Stimulated activated naive CD8-positive, alpha-beta T cell treated with anti-CD3 and anti-CD28 coated beads, Interleukin-15, Interleukin-2, amounts not matched to agents 100 U/mL and 50 U/mL, for 24 hours (primary cell): Measurements from ENCODE around the gene PDGFD.

ENCODE experiments used
- ATAC-seq: fragments of 150-1000 bp; cut with Tn5 transposase; one replicate; pipeline ENCODE4 v1.10.0; 2021
- DNase-seq: peaks from one replicate; pipeline ENCODE4 v3.0.0; 2021

The PDGFD gene

DNA sequence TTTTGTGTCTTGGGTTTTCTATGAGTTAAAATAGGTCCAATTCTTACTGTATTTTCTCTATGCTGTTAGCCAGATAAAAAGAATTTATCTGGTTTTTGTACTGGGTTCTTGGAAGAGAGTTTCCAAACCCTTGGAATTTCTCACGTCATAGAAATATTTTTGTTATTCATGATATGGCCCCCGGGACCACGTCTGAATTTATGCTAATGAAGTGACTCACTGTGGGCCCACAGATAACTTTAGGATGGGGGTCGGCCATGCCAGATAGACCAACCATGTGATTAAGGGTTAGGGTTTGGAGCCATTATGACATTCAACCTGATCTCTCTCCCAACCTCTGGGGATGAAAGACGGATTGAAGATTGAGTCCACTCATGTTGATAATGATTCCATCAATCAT is 163.1 kb downstream of the PDGFD start:
- no peak for ATAC-seq

DNA sequence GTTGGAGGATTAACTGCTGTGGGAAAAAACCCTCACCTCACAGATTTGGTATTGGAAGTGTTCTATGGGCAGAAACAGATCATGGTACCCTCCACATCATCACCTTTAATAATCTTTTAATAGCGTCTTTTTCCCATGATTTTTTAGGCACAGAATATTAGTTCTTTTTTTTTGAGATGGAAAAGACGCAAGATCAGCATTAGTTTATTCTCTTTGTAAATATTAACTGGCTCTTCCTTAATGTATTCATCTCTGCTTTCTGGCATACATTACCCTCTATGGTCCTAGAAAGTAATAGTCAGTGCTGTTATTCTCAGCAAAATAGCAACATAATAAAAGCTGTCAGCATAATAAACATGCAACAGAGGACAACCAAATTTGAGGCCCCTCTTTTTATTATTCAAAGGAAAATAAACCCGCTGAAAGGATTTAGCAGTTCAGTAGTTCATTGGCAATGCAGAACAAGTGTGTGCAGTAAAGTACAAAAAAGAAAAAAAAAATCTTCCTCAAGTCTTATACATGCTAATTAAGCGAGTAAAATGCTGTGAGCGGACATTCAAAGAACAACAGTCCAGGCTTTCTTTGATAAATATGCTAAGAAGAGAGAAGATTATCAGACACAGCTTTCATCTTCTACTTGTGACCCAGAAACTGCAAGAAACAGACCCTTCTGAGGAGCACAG is 165.0 kb downstream of the PDGFD start:
- DNase-seq: no peak
- ATAC-seq: no peak

More for the DNA sequence above, 163.1 kb downstream of the PDGFD start:
- DNase-seq: no peak

DNA sequence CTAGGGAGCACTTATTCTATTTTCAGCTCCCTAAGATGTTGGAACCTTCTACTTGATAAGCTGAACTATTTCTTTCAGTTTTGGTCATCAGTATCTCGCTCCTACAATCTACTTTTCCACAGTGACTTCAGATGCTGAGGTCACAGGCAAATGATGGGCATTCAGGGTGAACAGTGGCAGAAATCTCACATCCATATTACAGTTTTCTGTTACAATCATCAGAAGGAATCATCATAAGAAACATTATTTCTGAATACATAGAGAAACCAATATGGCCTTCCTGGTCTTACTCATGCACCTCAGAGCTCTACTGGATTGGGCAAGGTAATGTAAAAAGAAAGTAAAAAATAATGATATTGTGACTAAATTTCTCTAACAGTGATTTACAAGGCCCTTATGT is 166.9 kb downstream of the PDGFD start:
- no peak for ATAC-seq
- DNase-seq: no peak

DNA sequence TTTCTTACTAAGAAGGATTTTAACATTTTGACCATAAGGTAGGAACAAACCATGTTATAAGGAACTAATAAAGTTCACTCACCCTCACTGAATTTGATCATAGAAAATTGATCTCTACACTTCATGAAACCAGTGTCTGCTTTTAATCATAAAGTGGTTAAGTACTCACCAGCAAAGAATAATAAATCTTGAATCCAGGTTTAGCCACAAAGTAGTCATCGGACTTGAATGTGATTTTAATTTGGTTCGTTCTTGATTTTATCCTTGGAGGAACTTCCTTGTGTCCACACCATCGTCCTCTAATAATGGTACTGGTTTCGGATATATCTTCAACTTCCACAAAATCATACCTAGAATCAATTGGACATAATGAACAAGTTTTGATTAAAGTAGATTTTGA is 168.1 kb downstream of the PDGFD start:
- ATAC-seq (no peak), DNase-seq (no peak)

DNA sequence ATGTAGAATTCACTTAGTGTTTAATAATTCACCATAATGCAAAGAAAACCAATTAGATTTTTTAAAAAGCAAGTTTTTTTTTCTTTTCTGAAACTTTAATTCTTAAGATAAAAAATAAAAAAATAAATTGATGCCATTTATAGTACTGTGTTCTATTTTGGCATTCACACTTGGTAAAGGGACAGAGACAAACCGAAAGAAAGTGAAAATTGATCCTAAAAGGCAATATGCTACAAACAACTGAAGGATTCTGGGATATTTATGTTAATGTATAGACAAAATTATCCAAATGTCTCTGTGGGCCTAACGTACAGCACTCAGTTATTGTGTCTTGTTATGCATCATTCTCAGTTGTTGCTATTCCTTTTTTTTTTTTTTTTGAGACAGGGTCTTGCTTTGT is 169.4 kb downstream of the PDGFD start:
- DNase-seq (no peak), ATAC-seq (no peak)

DNA sequence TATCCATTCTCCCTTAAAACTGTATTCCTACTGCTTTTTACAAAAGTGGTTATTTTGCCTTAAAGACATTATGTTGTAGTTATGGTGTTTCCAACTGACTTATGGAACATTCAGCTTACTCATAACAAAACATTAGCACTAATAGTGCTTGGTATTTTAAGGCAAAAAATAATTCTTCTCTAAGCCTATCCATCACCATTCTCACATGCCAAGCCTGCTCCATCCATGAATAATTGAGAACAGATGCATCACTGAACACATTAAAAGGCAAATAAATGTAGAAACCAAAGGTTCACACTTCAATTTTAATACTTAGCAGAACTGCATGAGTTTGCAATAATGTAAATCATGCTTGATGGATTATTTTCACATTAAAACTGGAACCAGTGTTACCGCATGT is 169.9 kb downstream of the PDGFD start:
- ATAC-seq: no peak
- no peak for DNase-seq

DNA sequence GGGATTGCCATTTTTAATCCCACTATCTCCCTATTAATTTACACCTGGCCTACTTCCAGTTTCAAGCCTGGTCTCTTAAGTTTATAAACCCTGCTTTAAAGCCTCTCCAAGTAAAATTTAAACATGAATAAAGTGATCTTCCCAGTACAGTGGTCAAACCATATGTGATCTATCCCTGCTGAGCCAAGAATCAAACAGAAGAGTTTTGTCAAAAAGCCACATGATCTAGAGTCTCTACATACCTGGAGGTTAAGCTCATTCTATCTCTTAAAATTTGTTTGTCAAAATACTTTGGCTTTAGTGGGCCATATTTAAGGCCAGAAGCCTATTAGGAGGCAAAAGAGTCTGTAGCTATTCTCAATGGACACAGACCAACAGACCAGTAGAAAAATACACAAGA is 170.4 kb downstream of the PDGFD start:
- ATAC-seq: no peak
- DNase-seq: no peak

DNA sequence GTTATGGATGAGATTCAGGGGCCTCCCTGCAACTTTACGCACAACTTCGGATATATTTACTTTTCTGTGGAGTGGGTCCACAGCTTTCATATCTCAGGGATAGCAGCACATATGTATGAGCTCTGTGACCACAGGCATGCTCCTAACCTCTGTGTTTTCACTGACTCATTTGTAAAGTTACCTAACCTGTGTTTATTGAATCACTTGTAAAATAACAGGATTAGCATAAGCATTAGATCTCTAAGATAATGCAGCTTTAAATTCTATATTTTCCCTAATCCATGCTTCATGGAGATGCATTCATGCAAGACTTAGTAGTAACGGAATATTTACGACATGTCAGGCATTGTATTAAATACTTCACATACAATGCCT is 175.4 kb downstream of the PDGFD start:
- no peak for DNase-seq
- ATAC-seq: no peak

DNA sequence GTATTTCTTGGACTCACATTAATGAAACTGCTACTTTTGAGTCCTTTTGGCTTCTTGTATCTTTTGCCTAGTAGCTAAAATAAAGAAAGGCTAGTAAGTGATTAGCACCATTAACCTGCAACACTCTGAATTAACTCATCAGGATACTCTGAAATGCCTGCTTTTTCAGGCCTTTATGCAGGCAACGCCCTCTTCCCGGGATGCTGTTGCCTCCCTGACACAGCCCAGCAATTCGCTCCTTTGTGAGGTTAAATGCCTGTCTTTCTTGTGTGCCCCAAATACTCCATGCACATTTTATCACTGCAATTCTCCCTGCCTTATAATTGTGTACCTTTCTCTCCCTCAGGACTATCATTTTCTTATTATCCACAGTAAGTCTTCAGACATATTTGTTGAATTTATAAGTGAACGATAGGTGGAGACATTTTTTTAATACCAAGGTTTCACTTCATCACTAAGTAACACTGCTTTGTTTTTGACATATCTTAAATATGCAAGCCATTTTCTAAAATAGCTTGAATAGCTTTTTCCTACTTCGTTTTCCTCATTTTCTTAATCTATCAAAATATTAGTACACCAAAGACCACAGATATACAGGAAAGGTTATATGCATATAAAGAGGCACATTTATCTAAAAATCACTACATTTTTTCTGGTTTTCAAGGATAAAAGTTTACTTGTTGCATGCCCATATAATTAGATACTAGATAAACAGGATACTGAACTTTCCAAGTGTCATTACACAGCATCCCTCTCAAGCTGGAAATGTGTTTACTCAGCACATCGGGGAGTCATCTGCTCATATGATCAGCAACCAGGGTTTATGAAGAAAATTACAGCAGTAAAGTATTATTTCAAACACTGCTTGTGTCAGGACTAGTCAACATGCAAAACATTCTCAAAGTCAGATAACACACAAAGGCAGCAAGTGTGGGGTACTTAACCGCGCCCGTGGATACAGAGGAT is 176.0 kb downstream of the PDGFD start:
- ATAC-seq: no peak
- DNase-seq: no peak

DNA sequence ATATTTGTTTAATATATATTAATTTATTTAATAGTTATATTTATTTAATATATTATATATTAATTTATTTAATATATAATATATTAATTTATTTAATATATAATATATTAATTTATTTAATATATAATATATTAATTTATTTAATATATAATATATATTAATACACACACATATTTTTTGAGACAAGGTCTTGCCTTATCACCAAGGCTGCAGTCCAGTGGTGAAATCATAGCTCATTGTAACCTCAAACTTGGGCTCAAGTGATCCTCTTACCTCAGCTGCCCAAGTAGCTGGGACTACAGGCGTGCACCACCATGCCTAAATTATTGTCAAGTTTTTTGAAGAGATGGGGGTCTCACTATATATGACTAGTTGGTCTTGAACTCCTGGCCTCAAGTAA is 178.9 kb downstream of the PDGFD start:
- DNase-seq (no peak), ATAC-seq (no peak)

DNA sequence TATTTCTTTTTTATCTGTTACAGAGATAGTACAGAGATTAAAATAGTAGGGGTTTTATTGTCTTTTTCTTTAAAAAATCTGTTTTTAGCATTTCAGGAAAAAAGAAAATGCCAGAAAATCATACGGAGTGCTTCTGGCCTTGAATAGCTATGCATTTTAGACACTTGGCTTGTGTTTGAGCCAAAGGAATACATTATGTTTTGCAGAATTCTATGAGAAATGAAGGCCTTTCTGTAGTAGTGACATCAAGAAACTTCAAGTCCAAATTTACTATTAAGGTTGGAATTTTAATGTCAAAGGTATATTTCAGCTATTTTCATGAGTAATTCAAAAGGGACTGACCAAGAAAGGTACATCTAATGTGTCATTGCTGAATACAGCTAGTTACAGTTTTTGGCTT is 183.8 kb downstream of the PDGFD start:
- ATAC-seq (no peak), DNase-seq (no peak)

DNA sequence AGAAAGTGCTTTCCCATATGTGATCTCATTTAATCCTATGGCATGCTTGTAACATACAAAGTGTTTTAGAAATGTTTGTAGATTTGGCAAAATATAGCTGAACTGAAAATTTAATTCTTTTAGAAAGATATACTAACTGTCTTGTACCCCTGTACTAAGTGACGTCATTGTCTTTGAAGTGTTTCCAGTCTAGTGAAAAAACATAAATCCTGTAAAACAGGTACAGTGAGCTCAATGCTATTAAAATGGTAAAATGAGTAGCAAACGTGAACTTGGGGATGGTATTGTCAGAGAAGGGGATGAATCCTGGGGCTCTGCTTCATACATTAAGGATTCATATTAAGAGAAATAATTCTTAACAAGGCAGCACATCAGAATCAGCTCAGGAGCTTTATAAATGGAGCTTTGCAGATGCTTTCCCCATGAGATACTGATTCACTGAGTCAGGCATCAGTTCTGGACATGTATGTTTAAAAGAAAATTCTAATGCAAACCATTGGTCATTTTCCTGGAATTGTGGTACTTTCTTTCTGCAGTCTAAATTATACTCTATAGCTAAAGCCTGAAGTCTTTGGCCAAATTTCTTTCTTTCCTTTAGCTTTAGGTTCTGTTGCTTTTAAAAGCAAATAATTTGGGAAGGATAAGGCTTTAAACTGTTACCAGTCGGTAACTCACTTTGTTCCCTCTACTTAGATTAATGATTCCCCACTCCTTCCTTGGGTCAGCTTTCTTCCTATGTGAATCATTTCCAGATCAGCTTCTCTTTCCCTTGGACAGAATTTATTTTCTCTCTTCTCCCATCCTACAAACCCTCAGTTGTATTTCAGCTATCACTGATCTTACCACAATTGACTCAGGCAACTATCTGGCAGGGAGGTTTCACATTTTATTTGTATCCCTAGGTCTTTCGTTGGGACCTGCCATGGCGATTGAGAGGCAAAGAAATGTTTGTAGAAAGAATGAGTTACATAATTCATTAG is 185.0 kb downstream of the PDGFD start:
- ATAC-seq (no peak), DNase-seq (no peak)

DNA sequence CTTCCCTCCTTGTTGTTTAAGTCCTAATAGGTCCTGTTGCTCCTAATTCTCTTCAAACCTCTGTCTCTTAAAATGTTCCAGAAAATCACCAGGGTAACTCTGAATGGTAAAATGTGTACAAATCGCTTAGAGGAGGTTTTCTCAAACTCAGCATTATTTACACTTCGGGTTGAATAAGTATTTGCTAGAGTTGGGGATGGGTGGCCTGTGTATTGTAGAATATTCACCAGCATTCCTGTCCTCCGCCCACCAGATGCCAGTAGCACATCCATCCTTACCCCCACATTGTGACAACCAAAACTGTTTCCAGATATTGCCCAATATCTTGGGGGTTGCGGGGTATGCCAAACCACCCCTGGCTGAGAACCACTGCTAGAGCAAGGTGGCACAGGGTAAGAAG is 191.9 kb downstream of the PDGFD start:
- ATAC-seq: no peak
- no peak for DNase-seq

DNA sequence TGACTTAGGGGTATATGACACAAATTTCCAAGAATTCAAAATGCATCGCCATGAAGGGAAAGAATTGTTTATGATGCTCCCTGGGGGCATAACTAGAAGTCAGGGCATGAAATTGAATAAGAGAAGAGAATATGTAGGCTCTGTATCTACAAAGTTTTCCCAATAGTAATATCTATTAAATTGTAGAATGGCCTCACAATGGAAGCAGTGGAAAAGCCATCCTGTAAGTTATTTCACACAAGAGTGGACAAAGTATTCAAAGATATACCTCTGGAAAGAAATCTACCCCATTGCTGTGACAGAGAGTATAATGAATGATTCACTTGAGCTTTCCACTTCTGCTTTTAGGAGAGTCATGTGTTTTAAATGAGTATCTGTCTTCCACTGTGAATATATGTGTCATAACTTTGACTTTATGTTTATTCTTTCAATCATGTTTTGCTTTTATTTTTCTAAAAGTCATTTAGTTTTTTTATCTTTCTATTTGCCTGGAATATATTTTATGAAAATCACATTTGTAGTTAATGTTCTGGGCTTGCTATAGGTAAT is 193.2 kb downstream of the PDGFD start:
- ATAC-seq: no peak
- DNase-seq: no peak

DNA sequence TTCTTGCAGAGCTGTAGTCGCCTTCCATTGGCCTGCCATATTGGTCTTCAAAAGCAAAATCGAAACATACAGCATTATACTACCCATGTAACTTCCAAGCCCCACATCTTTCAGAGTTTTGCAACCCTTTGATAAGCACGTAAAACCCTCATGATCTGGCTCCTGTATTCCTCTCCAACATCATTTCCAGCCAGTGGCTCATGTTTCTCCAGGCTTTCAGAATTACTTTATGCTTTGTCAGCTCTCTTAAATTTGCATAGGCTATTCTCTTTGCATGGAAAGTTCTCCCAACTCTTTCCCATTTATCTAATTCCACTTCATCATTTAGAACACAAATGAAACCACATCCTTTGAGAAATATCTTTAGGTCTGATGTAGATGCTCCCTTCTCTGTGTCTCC is 195.3 kb downstream of the PDGFD start:
- ATAC-seq: no peak
- no peak for DNase-seq

DNA sequence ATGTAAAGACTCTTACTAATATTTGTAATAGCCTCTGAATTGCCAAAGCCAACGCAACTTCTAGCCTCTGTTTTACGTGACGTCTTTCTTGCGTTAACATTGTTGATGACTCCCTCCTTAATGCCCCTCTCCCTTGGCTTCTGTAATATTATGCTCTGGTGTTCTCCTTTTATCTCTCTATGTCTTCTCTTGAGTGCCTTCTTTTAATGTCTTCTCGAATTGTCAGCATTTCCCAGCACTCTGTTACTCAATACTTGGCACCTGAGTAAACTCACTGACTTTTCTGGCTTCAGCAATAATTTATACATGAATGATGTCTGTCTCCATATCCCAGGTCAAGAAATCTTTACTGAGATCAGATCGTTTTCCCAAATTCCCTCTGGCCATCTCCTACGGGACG is 196.0 kb downstream of the PDGFD start:
- ATAC-seq (no peak), DNase-seq (no peak)

DNA sequence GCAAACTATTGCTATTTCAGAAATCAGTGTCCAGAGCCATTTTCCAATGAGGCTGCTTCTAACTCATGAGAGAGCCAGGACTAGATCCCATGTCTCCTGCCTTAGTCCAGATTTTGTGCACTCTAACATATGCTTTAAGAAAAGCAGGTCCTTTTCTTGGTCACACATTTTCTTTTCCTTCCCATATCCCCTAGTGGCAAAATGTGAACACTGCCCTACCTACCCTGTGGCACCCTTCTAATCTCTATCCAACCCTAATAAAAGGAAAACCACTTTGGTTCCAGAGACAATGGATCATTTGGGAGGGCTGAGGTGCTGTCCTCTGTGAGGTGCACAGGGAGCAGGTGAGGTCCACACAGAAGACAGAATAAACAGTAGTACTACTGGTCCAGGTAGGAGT is 199.6 kb downstream of the PDGFD start:
- DNase-seq (no peak), ATAC-seq (no peak)

DNA sequence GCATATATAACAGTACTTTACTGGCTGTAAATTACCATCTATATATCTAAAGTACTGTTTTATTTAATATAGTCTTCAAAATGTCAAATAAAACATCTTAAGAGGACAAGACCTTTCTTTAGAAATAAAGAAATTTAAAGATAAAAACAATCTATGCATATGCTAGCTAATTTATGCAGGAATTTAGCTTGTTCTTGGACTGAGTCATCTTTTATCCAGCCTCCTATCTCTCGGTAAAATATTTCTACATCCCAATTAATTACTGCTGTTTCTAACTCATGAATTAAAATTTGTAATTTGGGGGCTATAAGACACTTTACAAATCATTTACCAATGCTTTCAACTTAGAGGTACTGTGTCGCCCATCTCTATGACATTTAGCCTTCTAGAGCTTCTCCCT is 200.3 kb downstream of the PDGFD start:
- no peak for ATAC-seq

DNA sequence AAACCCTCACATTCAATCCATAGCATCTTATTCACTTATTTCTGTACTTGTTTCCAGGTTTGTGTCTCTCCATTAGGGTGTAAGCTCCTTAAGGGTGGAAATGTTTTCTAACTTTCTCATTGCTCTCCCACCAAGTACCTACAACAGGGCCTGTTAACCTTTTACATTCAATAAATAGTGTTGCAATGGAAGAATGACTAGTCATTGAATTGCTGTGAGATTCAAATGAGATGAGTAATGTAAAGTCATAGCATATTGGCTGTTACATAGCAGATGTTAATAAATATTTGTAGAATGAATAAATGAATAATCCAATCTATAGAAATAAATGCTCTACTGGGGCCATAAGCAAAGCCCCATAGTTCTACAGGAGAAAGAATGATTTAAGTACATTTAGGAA is 202.9 kb downstream of the PDGFD start:
- no peak for ATAC-seq
- DNase-seq: no peak

More for the DNA sequence above, 200.3 kb downstream of the PDGFD start:
- DNase-seq: no peak

DNA sequence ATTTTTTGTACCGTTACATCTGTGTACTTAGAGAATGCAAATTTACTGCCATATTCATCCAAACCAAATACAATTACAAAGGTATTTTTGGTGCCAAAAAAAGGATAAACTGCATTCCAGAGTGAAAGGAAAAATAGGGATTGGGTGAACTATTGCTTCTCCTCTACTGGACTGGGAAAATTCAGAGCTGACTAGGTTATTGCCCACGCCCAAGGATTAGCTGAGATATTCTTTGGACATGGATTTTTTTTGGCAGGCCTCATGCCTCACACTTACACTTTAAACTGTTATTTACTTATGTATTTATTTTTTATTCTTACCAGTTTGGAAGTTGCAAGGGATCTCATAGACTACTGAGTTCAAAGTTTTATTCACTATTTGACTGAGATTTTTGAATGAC is 203.8 kb downstream of the PDGFD start:
- no peak for DNase-seq

DNA sequence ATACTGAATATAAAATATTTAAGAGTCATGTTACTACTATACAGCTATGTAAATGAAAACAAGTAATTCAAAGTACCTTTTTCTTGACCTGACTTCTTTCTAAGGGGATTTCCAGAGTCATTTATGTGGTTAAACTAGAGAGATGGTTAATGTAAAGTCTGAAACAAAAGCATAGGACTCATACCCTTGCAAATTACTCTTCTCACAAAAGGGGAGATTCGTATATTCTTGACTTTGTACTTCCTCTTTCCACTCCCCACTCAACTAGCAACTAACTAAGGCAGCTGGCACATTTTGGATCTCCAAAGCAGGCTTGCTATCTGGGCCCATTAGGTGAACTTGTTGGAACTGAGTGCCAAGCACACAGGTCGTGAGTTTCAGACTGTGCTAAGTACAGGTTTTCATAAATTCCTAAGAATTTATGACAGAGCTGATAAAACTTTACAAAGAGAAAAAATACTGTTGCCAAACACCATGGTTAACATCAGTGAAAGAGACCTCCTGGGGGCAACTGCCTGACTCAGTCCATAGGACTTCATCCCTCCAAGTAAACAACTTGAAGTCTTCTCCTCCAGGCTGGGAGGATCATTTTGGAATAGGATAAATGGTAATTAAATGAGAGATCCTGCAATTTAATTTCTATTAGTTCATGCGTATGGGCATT is 204.5 kb downstream of the PDGFD start:
- ATAC-seq: no peak
- no peak for DNase-seq

More for the DNA sequence above, 203.8 kb downstream of the PDGFD start:
- ATAC-seq: no peak
